Right ventricle myocardium superior (tissue), 1 donor: ENCODE data around the gene PPP2R2C. TPM values are rescaled to one million over a fixed set of nuclear protein-coding genes. Genes with fewer than 3 reads are reported as not detected.

Experiments used
- ATAC-seq: fragments of 200-7000 bp; cut with Tn5 transposase; one replicate; pipeline ENCODE4 v1.9.1; 2020; ENCODE audit warnings: mild to moderate bottlenecking; ENCODE audit not compliant: poor library complexity
- DNase-seq: peaks from one replicate; pipeline ENCODE4 v3.0.0-alpha.2; 2020
- intact Hi-C: fragments of 100-400 bp; cut with DNase I; formaldehyde crosslinking; loops from one replicate; pipeline ENCODE4 v1.11.2; 2022
- total RNA-seq: library from RNA; stranded (reverse); fragmentation: NEBNext Ultra II Directional; extraction: Animal tissue kit (Norgen Biotek cat#: 25700); gene quantifications from one replicate; pipeline ENCODE4 v1.2.1, GENCODE V29; 2021
- donor health status: DM: no; HTN: yes; CAD: no; lungs with severe emphysema.

Gene PPP2R2C
- total RNA-seq, 1 donor from 2014 or later = 8.1 TPM

DNA sequence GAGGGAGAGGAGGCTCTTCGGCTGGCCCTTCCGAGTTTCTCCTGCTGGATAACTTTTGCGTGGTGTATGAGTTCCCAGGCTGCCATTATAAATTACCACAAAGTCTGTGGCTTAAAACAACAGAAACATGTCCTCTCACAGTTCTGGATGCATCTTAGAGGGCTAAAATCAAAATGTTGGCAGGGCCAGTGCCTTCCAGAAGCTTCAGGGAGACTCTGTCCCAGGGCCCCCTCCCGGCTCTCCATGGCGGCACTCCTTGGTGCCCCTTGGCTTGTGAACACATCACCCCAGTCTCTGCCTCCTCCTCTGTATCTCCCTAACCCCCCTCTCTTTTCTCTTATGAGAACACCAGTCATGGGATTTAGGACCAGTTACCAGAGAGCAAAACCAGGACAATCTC lies 23.3 kb upstream of the PPP2R2C start:
- DNase-seq (no peak), ATAC-seq (no peak)
- intact Hi-C loops = no loop called here

DNA sequence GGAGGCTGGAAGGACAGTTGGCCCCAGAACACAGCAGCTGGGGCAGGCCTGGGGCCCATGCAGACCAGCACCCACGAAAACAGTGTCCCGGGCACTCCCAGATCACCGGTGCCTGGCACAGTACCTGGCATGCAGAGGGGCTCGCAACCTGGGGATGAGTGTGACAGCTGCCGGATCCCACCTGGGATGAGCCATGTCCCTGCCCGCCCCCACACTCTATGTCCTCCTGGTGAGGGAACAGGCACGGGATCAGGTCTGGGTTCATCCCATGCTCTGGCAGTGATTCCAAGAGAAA lies 22.8 kb upstream of the PPP2R2C start:
- DNase-seq (no peak), ATAC-seq (no peak)
- intact Hi-C loops = no loop called here

DNA sequence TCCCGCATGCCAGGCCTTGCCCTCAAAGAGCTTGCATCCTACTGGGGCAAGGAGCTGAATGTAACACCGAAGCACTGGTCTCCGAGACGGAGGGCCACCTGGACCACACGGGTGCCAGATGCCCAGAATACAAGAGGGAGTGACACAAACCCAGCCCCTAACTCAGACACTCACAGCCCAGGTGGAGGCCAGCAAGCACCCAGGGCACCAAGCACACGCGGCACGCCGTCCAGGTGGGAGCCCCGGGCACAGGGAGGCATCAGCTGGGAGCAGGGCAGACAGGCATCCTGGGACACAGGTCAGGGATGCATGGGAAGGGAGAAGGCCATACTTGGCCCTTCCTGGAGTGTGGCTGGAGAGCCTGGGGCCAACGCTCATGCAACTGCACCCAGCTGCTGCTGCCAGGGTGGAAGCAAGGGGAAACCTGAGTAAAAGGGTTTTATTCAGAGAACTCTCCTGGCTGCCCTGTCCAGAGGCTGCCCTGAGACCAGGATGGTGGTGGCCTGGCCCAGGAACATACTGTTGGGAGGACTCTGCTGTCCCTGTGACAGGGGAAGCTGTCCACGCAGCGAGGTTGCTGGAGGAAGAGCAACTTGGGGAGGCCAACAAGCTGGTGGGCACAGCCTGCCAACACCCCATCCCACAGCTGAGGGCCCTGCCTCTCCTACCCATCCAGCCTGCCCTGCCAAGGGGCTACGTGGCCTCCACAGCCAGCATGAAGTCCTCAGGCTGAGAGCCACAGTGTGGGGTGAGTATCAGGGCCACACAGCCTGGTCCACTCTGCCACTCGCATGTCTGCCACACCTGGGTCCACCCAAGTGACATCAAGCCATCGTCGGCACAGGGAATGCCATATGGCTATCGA lies 22.2 kb upstream of the PPP2R2C start:
- ATAC-seq (no peak), DNase-seq (no peak)
- intact Hi-C loops = no loop called here

DNA sequence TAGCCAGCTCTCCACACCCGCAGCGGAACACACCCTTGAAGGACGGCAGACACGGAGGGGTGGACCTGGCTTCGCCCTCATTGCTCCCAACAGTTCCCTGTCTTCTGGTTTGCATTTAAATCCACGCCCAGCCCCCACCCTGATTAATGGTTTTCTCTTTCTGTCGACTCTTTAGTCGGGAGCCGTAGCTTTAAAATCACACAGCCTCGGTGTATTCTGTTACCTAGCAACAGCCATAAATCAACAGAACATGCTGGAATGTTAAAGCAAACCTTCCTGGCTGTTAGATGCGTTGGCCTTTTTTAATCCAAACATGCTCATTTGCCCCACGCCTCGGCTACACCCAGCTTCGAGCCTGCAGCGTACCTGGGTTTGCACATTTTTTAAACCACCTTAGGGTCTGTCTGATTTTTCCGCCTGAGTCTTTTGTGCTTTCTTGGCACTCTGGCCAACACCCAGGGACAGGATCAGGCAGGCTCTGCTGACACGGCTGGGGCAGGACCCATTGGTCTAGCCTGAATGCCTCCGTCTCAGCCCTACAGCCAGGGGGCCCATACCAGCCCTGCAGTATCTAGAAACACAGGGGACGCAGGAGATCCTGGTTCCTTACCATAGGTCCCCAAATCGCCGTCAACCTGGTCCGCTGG lies 21.4 kb upstream of the PPP2R2C start:
- ATAC-seq (peak; percentile 51), DNase-seq (no peak)
- intact Hi-C loops = no loop called here

DNA sequence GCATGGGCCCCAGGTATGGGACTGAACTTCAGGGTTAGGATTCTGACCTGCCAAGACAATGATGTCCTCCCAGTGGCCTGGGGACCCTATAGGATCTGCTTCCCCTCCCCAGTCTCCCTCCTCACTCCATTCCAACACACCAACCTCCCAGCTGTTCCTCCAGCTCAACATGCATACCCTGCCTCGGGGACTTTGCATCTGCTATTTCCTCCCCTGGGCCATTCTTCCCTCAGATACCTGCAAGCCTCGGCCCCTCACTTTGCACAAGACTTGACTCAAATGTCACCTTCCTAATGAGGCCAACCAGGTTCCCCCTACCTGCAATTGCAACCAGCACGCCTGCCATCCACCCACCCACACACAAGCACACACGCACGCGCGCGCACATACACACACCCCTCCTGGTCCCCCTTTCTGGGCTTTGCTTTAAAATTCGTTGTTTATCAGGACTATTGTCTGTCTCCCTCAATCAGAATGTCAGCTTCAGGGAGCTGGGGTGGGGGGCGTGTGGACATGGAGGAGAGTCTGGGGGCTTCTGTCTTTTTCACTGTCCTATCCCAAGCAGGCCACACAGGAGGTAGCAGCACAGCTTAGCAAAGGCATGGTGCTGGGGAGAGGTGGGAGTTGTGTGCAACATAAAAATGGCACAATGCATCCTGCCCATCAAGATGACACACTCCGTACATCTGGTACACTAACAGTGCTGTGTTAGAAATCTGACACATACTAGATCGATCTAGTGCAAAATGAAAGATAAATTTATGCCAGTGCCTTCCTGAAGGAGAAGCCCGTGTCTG lies 20.6 kb upstream of the PPP2R2C start:
- no peak for ATAC-seq
- intact Hi-C loops = no loop called here
- DNase-seq = no peak

DNA sequence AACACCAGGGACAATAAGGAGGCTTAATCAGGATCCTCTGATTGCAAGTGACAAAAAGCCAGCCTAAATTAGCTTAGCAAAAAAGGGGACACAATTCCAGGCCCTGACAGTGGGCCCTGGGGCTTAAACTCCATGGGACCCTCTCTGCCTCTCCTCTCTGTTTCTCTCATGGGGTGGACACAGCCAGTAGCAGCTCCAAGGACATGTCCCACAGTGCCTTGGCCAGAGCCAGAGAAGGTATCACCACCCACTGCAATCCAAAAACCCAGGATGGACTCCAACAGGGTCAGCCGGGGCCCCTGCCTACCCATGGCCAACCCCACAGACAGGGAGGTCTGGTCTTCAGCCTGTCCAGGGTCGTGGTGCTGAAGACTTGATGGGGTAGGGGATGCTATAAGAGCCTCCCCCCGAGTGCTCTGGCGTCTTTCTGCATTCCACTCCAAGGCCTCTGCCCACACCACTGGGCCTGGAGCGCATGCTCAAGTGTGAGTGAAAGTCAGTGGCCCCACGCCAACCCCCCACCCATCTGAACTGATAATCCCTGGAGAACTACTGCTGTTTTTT lies 19.7 kb upstream of the PPP2R2C start:
- no peak for DNase-seq
- no peak for ATAC-seq
- intact Hi-C loops = no loop called here

DNA sequence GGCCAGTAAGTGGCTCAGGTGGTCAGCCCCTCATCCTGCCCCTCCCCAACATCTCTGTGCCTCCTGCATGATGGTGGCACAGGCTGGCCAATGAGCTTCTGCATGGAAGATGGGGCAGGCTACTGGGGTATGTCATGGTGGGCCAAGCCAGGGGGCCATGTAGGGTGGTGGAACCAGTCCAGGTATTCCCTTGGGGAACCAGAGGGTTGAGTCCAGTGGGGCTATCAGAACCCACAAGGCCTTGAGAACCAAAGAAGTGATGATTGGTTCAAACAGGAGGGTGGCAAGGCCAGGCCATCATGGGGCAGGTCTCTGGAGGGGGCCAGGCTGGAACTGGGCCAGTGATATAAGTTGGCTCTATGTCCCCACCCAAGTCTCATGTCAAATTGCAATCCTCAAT lies 18.8 kb upstream of the PPP2R2C start:
- no peak for ATAC-seq
- intact Hi-C loops = no loop called here
- DNase-seq = no peak

DNA sequence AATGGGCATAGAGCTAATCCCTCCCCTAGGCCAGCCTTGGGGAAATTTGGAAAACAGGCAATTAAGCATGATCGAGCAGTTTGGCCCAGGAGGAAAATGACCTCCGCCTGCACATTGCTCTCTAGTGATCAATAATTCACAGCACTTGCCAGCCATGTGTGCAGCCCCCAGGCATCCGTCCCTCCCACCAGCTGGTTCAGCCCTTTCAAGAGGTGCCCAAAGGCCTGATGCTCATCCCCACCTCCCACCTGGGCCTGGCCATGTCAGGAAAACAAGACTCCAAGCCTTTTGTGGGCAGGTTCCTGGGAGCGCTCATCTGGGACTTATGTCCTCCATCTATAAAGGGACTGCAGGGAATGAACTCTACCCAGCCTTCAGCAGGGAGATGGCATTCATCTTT lies 17.5 kb upstream of the PPP2R2C start:
- intact Hi-C loops = no loop called here
- ATAC-seq (no peak), DNase-seq (no peak)

DNA sequence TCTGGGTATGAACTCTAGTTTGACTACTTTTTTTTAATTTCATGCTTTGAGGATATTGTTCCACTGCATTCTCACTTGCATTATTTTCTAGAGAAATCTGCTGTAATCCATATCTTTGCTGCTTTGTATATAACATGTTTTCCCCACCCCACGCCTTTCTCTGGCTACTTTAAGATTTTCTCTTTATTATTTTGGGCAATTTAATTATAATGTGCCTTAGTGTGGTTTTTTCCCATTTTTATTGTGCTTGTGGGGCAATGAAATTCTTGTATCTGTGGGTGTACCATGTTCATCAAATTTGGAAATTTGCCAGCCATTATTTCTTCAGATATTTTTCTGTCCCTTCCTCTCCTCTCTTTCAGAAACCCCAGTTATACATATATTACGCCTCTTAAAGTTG lies 15.1 kb upstream of the PPP2R2C start:
- intact Hi-C loops = no loop called here
- DNase-seq = no peak
- ATAC-seq = no peak

DNA sequence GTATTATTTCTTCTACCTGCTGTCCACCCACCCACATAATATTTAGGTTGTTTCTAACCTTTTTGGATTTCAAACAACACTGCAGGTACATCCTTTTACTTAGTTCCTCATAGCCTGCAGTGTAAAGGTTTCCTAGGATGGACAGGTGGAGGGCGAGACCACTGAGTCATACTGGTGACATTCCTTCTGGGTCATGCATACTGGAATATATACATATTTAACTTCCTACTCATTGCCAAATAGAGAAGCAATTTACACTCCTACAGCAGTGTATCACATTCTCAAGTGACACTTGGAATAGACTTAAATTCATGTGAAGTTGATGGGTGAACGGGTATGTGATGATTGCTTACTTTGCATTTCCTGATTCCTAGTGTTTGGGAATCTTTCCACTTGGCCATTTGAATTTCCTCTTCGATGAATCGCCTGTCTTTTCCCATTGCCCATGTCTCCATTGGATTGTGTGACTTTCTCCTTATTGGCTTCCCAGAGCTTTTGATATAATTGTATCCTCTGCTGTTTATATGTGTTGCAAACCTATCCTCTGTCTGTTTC lies 8.2 kb upstream of the PPP2R2C start:
- DNase-seq = no peak
- no peak for ATAC-seq
- intact Hi-C loops = no loop called here

DNA sequence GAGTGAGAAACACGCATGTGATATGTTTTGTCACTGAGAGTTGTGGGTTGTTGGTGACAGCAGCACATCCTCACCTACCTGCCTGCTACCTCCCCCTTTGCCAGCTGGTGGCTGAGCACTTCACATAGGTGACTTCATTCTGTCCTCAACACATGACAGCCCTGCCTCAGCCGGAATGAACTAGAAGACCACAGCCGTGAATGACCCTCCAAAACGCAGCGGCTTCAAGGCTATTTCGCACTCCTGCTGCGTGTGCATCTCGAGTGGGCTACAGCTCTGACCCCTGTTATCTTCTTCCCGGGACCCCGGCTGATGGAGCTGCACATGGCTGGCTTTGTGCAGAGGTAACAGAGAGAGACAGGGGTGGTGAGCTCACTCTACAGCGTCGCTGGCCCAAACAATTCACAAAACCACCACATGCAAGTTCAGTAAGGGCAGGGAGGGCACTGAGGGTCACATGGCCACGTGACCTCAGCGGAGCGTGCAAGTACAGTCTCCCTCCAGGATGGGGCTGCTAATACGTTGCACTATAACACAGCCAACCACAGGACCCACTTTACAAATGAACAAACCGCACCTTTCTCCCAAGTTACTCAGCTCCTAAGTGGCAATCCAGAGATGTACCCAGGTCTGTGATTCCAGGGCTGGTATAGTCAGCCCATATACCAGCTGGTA lies 6.3 kb upstream of the PPP2R2C start:
- no peak for DNase-seq
- intact Hi-C loops = no loop called here
- ATAC-seq = no peak

DNA sequence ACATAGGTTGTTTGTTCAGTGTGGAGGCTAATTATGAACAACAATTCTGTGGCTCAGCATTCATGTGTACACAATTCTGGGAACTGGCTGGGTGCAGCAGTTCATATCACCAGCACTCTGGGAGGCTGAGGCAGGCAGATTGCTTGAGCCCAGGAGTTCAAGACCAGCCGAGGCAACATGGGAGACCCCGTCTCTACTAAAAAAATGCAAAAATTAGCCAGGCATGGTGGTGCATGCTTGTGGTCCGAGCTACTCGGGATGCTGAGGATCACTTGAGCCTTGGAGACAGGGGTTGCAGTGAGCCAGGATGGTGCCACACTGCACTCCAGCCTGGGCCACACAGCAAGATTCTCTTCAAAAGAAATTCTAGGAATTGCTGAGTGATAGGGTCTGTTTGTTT lies 4.5 kb upstream of the PPP2R2C start:
- DNase-seq = no peak
- intact Hi-C loops = no loop called here
- ATAC-seq = no peak

DNA sequence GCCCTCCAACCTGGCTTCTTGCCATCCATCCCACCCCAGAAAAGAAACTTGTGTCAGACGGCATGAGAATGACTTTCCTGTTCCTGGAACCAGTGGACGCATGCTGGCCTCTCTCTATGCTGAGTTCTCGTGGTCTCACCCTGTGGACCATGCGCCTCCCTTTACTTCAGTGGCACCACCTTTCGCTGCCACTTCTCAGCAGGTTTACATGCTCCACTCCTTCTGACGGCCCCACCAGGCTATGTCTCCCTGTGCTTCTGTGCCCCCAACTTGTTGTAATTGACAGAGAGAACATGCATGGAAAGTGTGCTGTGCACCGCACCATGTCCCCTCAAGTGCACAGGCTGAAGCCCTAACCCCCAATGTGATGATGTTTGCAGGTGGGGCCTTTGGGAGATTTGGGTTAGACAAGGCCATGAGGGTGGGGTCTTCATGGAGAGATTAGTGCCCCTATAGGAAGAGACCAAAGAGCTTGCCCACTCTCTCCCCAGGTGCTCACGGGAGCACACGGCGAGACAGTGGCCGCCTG lies 3.1 kb upstream of the PPP2R2C start:
- intact Hi-C loops = no loop called here
- DNase-seq = no peak
- no peak for ATAC-seq

DNA sequence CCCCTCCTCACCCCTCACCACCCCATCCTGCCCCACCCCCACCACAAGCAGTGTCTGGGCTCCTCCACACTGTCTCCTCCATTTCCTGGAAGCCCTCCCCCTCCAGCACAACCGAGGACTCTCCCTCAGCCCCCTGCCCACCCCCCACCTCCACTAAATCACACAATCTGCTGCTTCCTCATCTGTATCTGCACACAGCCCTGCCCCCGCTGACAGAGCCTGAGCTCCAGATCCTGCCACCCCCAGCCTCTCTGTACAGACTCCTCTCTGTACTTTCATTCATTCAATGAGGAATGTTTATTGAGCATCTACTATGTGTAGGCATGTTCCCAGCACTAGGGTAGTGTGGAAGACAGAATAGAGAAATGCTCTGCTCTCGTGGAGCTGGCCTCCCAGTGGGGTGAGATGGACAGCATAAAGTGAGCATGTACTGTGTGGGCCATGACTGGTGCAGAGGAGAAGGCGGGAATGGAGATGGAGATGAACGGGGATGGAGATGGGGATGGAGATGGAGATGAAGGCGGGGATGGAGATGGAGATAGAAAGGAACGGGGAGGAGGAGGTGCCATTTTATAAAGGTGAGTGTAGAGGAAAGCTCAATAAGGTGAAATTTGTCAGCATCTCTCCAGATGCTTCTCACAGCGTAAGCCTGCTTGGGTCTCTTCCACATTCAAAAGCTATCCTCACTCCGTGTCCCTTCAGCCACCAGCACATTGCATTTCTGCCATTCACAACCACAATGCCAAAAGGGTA lies 2.5 kb upstream of the PPP2R2C start:
- intact Hi-C loops = no loop called here
- ATAC-seq (no peak), DNase-seq (no peak)

DNA sequence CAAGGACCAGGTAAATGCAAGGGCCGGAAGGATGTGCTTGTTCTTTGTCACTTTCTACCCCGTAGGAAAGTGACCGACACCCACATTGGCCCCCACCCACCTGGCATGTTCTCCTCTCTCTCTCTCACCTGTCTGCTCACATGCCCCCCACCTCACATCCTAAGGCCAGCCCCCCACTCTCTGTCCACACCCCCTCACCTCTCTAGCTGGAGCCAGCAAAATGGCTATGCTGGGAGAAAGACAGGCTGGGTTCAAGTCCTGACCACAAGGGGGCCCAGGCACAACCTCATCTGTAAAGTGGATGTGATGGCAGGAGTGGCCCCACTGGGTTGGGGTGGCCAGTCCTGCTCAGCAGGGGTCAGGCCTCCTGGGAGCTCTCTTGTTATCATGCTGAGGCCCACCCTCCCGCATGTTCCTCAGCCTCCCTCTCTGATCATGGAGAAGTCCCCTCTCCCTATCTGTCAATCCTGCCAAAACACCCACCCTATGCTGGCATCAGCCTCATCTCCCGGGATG lies 1.7 kb upstream of the PPP2R2C start:
- intact Hi-C loops = no loop called here
- ATAC-seq = no peak
- no peak for DNase-seq

DNA sequence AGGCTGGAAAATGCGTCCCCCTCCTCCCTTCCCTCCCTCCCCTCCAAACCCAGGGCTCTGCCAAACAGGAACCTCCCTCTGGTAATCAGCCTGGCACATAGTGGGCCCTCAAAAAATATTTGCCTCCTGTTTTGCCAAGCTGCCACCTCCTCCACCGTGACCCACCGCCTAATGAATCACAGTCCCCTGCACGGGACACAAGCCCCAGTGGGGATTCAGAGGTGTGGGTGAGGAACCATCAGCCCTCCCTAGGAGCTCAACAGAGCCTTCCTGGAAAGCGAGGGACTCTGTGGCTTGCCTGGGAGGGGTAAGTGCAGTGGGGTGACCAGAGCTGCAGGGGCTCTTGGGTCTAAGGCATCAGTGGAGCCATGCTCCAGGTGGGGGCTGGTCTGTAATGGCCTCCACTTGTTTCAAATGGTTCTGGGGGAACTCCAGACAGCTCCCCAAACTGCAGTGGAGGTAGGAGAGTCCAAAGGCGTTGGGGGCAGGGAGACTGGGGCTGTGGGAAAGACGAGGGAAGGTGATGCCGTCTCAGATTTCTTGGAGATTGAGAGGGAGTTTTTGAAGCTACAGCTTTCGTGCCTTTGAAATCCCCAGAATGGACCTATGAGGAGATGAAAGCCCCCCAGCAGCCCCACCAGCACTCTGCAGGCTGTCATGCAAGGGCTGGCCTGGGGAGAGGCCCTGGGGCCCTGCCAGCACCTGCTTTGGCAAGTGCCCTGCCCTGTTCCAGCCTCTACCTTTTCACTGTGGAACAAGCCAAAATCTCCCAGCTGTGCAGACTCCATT lies 1.0 kb upstream of the PPP2R2C start:
- intact Hi-C loops = no loop called here
- no peak for DNase-seq

DNA sequence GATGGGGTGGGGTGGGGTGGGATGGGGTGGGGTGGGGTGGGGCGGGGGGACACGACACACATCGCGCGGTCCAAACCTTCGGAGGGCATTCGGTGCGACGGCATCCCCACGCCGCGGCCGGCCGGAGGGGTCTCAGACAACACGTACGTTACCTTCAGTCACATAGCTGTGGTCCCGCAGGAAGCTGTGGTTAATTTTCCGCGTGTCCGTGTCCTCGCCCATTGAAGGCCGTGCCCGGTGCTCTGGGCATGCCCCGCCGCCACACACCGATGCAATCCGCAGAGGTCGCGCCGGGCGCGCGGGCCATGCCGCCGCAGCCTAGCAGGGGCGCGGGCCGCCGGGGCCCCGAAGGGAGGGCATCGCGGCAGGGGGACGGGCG lies 417 bp downstream of the PPP2R2C start:
- intact Hi-C loops = no loop called here
- ATAC-seq = no peak
- DNase-seq = no peak

More for the DNA sequence above, 1.0 kb upstream of the PPP2R2C start:
- ATAC-seq = no peak
